ENCODE data around the gene ERVMER34-1.

The ERVMER34-1 gene

DNA sequence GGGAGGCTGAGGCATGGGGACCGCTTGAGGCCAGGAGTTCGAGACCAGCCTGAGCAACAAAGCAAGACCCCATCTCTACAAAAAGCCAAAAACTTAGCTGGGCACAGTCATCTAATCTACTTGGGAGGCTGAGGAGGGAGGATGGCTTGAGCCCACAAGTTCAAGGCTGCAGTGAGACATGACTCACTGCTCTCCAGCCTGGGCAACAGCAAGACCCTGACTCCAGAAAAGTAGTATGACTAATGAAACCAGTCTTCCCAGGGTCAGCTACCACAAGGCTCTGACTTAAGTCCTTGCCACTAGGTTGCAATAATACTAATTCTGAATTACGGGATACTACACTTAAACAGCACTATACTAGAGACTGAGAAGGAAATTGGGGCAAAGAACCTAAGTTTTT, 33.1 kb downstream of the ERVMER34-1 start:
- peak; percentile 38 for DNase-seq

DNA sequence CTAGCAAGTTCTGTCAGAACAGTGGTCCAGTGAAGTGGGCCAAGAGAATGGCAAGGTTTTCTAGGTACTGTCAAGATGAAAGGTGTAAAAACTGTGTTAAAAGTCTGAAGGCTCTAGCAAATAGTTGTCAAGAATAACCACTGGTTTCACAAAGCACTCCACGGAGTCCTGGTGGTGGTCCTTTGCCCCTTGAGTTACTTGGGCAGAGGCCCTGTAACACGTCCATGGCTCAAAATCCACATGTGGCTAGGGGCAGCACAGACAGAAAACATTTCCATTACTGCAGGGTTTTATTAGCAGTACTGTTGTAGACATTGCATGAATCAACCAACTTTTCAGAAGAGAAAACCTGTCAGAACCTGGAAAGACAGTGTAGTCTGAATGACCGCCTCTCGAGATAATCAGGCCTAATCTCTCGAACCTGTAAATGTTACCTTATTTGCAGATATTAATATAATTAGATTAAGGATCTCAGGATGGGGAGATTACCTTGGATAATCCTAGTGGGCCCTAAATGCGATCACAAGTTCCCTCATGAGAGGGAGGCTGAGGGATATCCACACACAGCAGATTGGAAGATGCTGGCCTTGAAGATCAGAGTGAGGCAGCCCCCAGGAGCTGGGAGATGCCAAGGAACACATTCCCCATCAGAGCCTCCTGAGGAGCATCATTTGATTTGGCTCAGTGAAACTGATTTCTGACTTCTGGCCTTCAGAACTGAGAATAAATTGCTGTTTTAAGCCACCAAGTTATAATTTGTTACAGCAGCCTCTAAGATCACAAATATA, 34.7 kb downstream of the ERVMER34-1 start:
- no peak for DNase-seq

DNA sequence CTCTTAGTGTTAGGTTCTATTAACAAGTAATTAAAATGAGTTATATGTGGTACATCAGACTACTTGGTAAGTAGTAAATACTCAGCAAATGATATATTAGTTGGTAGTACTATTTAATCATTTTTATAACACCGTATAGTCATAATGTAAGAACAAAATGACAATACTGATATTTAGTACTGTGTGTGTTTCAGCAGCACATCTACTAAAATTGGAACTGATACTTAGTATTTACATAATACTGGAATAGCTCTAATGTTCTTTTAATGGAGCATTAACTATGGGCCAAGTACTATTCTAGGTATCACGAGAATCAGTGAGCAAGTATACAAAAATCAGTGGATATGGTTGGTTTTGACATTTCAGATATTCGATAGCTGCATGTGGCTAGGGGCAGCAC, 35.3 kb downstream of the ERVMER34-1 start:
- no peak for DNase-seq

DNA sequence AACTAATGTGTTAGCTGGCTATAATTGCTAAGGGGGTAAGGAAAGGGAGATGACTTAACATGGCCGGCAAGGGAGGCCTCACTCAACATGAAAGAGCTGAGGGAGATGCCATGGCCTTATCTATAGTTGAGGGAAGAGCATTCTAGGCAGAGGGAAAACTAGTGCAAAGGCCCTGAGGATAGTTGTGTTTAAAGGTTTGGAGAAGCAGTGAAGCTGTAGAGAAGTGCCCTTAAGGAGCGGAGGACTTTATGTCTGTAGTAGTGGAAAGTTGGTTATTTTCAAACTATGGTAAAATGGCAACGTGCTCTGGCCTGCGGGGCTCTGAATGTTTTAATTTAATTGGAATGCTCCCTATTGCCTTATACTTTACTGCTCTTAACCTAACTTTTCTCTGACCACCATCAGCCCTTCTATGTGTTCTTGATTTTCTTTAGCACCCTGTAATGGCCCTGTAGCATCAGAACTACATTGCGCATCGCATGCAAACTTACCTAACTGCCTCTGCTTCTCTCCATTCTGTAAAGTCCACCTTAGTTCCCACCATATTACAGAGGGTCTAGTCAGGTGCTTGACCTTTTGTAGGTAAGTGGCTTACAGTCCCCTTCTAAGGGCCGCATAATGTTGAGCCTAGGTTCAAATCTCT, 35.8 kb downstream of the ERVMER34-1 start:
- DNase-seq, result no peak

DNA sequence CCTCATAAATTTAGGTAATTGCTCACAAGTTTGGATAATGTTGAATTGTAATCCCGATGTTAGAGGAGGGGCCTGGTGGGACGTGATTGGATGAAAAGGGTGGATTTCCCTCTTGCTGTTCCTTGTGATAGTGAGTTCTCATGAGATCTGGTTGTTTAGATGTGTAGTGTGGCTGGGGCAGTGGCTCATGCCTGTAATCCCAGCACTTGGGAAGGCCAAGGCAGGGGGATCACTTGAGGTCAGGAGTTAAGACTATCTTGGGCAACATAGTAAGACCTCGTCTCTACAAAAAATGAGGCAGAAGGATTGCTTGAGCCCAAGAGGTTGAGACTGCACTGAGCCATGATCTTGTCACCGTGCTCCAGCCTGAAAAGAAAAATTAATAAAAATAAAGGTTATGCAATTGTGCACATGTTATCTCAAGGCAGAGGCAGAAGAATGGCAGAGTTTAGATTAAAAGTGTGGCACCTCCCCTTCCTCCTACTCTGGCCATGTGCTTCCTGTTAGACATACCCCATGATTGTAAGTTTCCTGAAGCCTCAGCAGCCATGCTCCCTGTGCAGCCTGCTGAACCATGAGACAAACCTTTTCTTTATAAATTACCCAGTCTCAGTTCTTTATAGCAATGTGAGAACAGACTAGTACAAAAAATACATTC, 36.5 kb downstream of the ERVMER34-1 start:
- no peak for DNase-seq

DNA sequence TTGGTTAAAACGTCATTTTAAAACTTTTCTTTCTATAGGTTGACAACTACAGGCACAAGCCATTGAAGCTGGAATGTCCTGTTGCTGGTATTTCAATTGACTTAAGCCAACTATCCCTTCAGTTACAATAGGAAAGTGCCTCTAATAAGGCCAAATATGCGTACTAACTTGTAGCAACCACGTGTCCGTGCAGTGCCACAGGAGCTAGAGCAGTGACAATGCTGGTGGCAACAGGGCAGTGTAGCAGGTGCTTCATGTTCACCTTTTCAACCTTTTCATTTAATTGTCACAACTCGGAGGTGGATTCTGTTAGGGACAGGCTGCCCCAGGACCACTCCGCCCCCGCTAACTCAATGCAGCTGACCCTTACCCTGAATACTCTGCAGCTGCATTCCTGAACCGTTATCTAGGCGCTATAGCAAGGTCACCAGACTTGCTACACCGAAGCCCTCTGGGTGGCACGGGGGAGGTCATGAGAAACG, 37.7 kb downstream of the ERVMER34-1 start:
- DNase-seq, result no peak

DNA sequence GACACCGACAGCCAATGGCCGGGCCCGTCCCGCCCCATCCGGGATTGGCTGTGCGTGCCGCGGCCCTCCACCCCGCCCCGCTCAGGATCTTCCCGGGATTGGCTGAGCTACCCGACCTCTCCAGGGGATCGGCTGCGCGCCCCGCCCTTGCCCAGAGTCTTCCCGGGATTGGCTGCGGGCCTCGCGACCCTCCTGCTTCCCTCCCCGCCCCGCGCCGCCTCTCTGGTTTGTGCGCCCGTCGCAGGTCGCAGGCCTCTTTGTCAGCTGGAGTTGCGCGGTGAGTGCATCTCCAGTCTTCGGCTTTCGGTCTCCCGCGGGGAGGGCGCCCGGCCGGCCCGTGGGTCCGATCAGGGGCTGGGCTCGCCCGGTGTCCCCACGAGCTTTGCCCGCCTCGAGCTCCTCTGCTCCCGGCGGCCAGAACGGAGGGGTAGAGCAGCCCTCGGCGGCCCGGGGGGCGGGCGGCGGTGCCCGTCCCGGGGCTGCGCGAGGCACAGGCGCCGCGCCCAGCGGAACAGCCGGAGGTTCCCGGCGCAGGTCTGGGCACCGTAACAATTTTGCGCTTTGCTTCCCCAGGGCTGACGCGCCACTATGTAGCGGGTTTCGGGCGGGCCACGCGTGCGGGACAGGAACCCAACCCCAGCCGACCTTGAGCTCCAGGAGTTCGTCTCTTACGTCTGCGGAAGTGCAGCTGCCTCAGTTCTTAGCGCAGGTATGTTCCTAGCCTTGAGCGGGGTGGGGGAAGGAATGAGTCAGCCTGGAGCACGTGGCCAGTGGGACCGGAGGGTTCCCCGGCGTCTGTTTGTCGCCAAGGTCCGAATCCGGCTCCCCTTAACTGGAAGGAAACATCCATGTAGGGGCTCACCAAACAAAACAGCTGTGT, 38.7 kb downstream of the ERVMER34-1 start:
- peak; percentile 97 for DNase-seq

DNA sequence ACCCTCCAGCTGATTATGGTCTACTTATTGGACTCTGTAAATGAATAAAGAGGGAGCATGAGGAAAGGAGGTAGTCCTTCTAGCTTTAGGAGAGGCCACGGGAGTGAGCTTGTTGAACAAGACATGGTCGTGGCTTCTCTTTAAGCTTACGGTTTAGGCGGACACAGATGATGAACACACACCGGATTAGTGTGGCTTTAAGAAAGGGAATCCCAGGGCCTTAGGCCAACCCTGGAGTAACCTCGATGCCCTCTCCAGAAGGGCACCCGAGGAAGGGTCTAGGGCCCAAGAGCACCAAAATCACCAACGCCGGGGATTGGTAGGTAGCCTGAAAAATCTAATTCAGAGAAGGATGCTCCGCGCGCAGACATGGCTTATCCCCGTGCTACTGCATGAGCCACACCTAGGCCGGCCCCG, 39.4 kb downstream of the ERVMER34-1 start:
- no peak for DNase-seq

DNA sequence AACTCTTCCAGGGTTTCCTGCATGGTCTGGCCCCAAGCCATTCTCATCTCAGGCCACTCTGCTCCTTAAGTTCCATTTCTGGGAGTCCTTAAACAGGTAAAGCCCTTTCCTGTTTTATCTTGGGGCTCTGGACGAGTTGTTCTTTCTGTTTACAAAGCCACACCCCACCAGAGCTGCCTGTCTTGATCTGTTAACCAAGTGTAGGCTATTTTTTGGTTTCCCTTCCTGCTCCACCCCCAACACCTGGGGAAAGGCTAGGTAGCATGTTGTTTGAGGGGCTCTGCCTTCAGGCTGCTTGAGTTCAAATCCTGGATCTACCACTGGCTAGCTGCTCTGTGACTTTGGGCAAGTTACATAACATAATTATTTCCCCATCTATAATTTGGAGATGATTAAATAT, 40.0 kb downstream of the ERVMER34-1 start:
- DNase-seq, result no peak

DNA sequence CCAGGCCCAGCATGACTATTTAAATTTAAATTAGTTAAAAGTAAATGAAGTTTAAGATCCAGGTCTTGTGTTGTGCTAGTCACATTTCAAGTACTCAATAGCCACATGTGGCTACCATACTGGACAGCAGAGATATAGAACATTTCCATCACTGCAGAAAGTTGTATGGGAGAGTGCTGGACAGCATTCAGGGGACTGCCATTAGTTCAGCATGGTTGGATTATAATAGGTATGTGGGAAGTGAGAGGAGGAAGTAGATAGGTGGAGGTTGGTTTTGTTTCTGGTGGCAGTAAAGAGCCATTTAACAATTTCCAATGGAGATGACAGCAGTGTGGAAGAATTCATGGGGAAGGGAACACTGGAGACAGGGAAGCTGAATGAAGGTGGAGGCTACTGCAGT, 42.1 kb downstream of the ERVMER34-1 start:
- no peak for DNase-seq

DNA sequence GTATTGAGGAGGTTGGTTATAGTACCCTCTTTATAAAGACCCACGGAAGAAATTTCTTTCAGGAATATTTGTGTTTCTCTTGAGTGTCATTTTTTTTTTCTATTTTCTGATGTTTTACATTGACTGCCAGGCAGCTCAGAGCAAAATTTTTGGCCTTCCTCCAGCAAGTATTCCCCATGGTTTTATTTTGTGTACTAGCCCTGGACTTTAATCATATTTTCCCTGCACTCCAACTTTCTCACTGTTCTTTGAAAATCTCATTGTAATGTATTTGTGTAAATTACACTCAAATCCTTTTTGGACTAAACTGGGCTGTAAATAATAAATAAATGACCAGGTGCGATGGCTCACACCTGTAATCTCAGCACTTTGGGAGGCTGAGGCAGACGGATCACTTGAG, 46.6 kb downstream of the ERVMER34-1 start:
- no peak for DNase-seq

DNA sequence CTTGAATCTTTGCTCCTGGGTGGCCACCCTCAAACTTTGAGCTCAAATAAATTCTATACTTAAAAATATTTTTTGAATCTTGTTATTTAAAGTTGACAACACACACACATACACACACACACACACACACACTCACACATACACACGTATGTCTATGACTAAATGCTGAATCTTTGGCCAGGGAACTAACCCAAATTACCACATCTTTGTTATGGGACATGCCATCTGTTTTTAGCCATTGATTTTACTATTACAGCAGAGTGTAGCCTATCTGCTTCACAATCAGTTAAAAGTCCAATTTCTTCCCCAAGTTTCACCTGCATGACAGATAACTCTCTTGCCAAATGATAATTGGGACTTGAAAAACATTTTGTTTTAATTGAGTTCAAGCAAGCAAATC, 47.1 kb downstream of the ERVMER34-1 start:
- no peak for DNase-seq

DNA sequence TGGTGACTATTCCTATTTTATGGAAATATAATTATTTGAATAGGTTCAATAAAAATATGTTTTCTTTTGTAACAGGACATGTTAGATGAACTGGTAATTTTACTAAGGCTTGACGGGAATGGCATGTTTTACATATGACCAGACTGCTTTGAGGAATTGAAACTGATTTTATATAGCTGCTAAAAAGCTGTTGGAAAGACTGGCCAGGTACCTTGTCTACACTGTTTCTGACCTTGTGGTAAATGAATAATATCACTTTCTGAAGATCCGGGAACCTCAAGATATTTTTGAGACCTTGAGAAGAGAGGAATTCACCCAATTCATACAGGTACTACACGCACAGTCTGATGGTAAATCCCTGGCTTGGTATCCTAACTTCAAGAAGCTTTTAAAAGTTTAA, 50.0 kb downstream of the ERVMER34-1 start:
- no peak for DNase-seq

DNA sequence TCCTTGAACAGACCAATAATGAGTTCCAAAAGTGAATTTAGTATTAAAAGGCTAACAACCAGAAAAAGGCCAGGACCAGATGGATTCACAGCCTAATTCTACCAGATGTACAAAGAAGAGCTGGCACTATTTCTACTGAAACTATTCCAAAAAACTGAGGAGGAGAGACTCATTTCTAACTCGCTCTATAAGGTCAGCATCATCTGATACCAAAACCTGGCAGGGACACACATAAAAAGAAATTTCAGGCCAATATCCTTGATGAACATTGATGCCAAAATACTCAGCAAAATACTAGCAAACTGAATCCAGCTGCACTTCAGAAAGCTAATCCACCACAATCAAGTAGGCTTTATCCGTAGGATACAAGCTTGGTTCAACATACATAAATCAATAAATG, 56.3 kb downstream of the ERVMER34-1 start:
- no peak for DNase-seq

DNA sequence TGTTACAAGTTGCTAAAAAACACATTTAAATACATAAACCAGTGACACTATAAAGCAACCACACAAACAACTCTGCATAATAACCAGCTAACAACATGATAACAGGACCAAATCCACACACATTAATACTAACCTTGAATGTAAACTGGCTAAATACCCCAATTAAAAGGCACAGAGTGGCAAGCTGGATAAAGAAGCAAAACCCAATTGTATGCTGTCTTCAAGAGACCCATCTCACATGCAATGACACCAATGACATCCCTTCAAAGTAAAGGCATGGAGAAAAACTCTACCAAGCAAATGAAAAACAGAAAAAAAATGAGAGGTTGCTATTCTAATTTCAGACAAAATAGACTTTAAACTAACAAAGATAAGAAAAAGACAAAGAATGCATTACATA, 57.7 kb downstream of the ERVMER34-1 start:
- no peak for DNase-seq

Data from fibroblast of skin of back (primary cell).